SK-N-SH treated with all-trans-retinoic acid at 6 μM for 48 hours (cell line): Measurements from ENCODE around the gene OTOF.

Source experiments
- ATAC-seq: fragments of 200-7000 bp; cut with Tn5 transposase; 3 replicates; pipeline ENCODE4 v1.9.1; 2020; ENCODE audit warnings: mild to moderate bottlenecking, moderate library complexity
- BACH2 ChIP-seq: fragments of 250-450 bp; sonication (Bioruptor Pico); IDR thresholded peaks from 2 replicates; pipeline ENCODE4 v1.9.0; 2021; ENCODE audit warnings: mild to moderate bottlenecking, borderline replicate concordance
- CREB5 ChIP-seq: fragments of 250-450 bp; sonication (Bioruptor Pico); IDR thresholded peaks from 2 replicates; pipeline ENCODE4 v1.5.1; 2020; ENCODE audit warnings: low read depth, mild to moderate bottlenecking, moderate library complexity
- CSDC2 ChIP-seq: fragments of 250-450 bp; sonication (Bioruptor Pico); IDR thresholded peaks from 2 replicates; pipeline ENCODE4 v1.5.0; 2020; ENCODE audit warnings: mild to moderate bottlenecking, moderate library complexity
- ESRRG ChIP-seq: fragments of 250-450 bp; sonication (Bioruptor Pico); IDR thresholded peaks from 2 replicates; pipeline ENCODE4 v1.6.1; 2021; ENCODE audit warnings: mild to moderate bottlenecking
- GLIS3 ChIP-seq: fragments of 250-450 bp; sonication (Bioruptor Pico); IDR thresholded peaks from 2 replicates; pipeline ENCODE4 v1.5.0; 2020; ENCODE audit warnings: mild to moderate bottlenecking, moderate library complexity
- ISL1 ChIP-seq: fragments of 250-450 bp; sonication (Bioruptor Pico); IDR thresholded peaks from 2 replicates; pipeline ENCODE4 v2.1.2; 2022; ENCODE audit warnings: mild to moderate bottlenecking, moderate library complexity
- OSR1 ChIP-seq: fragments of 250-450 bp; sonication (Bioruptor Pico); IDR thresholded peaks from 2 replicates; pipeline ENCODE4 v1.8.0; 2022; ENCODE audit warnings: moderate library complexity, mild to moderate bottlenecking, inconsistent platforms
- POU6F1 ChIP-seq: fragments of 250-450 bp; sonication (Bioruptor Pico); IDR thresholded peaks from 2 replicates; pipeline ENCODE4 v1.8.0; 2021; ENCODE audit warnings: low read depth, mild to moderate bottlenecking, moderate library complexity, borderline replicate concordance
- PPARA ChIP-seq: fragments of 250-450 bp; sonication (Bioruptor Pico); IDR thresholded peaks from 2 replicates; pipeline ENCODE4 v1.5.0; 2020; ENCODE audit warnings: mild to moderate bottlenecking, borderline replicate concordance
- RARB ChIP-seq: fragments of 250-450 bp; sonication (Bioruptor Pico); IDR thresholded peaks from 2 replicates; pipeline ENCODE4 v1.8.0; 2021; ENCODE audit warnings: mild to moderate bottlenecking, moderate library complexity
- SNAI2 ChIP-seq: fragments of 250-450 bp; sonication (Bioruptor Pico); IDR thresholded peaks from 2 replicates; pipeline ENCODE4 v1.5.0; 2020; ENCODE audit warnings: mild to moderate bottlenecking, moderate library complexity
- TCF4 ChIP-seq: fragments of 250-450 bp; sonication (Bioruptor Pico); IDR thresholded peaks from 2 replicates; pipeline ENCODE4 v1.8.0; 2021; ENCODE audit warnings: mild to moderate bottlenecking, moderate library complexity, borderline replicate concordance
- TOX ChIP-seq: fragments of 250-450 bp; sonication (Bioruptor Pico); IDR thresholded peaks from 2 replicates; pipeline ENCODE4 v1.8.0; 2021; ENCODE audit warnings: mild to moderate bottlenecking, moderate library complexity, borderline replicate concordance
- TSHZ2 ChIP-seq: fragments of 250-450 bp; sonication (Bioruptor Pico); IDR thresholded peaks from 2 replicates; pipeline ENCODE4 v1.5.0; 2020; ENCODE audit warnings: mild to moderate bottlenecking, moderate library complexity
- ZC3H10 ChIP-seq: fragments of 250-450 bp; sonication (Bioruptor Pico); IDR thresholded peaks from 2 replicates; pipeline ENCODE4 v1.5.1; 2021; ENCODE audit warnings: mild to moderate bottlenecking, moderate library complexity
- ZFP3 ChIP-seq: fragments of 250-450 bp; sonication (Bioruptor Pico); IDR thresholded peaks from 2 replicates; pipeline ENCODE4 v1.5.0; 2020; ENCODE audit warnings: mild to moderate bottlenecking, moderate library complexity
- ZFP30 ChIP-seq: fragments of 450-650 bp; formaldehyde crosslinking; IDR thresholded peaks from 2 replicates; pipeline ENCODE4 v1.5.0; 2022; ENCODE audit warnings: mild to moderate bottlenecking, moderate library complexity
- ZNF565 ChIP-seq: fragments of 450-650 bp; formaldehyde crosslinking; conservative IDR thresholded peaks from 2 replicates; pipeline ENCODE4 v1.5.0; 2020; ENCODE audit warnings: low read depth, mild to moderate bottlenecking, moderate library complexity
- ZNF70 ChIP-seq: fragments of 450-650 bp; formaldehyde crosslinking; IDR thresholded peaks from 2 replicates; pipeline ENCODE4 v1.5.0; 2020; ENCODE audit warnings: mild to moderate bottlenecking, moderate library complexity
- TF ChIP-seq, protein P1 (sequence below): fragments of 250-450 bp; sonication (Bioruptor Pico); IDR thresholded peaks from 2 replicates; pipeline ENCODE4 v1.8.0; 2020; ENCODE audit warnings: mild to moderate bottlenecking, moderate library complexity, borderline replicate concordance

Gene OTOF

GRCh38 chr2:26494891-26495290 lies 17.0 kb upstream of the OTOF start:
- no peak for ATAC-seq
- TF ChIP-seq RARB (CRISPR knock-in tag) (no peak), CSDC2 (CRISPR knock-in tag) (no peak), OSR1 (CRISPR knock-in tag) (no peak)

- ATAC-seq, result no peak
- TF ChIP-seq POU6F1 (CRISPR knock-in tag) (no peak), TOX (CRISPR knock-in tag) (no peak), SNAI2 (no peak), ZFP30 (no peak), TCF4 (no peak), ESRRG (CRISPR knock-in tag) (no peak), ZC3H10 (CRISPR knock-in tag) (no peak), TSHZ2 (CRISPR knock-in tag) (no peak), ZFP3 (no peak), OSR1 (CRISPR knock-in tag) (no peak), RARB (CRISPR knock-in tag) (no peak)
- TF ChIP-seq, protein P1, sequence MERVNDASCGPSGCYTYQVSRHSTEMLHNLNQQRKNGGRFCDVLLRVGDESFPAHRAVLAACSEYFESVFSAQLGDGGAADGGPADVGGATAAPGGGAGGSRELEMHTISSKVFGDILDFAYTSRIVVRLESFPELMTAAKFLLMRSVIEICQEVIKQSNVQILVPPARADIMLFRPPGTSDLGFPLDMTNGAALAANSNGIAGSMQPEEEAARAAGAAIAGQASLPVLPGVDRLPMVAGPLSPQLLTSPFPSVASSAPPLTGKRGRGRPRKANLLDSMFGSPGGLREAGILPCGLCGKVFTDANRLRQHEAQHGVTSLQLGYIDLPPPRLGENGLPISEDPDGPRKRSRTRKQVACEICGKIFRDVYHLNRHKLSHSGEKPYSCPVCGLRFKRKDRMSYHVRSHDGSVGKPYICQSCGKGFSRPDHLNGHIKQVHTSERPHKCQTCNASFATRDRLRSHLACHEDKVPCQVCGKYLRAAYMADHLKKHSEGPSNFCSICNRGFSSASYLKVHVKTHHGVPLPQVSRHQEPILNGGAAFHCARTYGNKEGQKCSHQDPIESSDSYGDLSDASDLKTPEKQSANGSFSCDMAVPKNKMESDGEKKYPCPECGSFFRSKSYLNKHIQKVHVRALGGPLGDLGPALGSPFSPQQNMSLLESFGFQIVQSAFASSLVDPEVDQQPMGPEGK (CRISPR knock-in tag), result no peak
These were observed 16.3 kb upstream of the OTOF start for GRCh38 chr2:26494199-26494598.

DNA sequence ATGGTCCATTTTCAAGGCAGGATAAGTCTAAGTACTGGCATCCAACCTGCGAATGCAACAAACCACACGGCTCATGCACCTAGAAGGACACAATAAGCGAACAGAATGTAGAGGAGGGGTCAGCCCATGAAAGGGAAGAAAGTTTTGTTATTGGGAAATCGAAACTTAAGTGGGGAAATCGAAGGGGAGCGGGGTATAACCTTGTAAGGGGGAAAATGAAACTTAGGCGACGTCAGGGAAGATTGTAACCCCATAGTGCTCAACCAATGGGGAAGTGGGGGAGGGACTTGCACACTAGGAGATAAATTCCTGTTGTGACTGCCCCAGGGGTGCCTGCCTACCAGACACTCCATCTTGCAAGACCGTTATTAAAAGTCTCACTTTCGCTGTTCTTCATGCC lies 15.6 kb upstream of the OTOF start:
- ATAC-seq, result no peak
- TF ChIP-seq ESRRG (CRISPR knock-in tag) (no peak), BACH2 (no peak), POU6F1 (CRISPR knock-in tag) (no peak), SNAI2 (no peak), TCF4 (no peak), ISL1 (no peak), CREB5 (CRISPR knock-in tag) (no peak), GLIS3 (CRISPR knock-in tag) (no peak), ZC3H10 (CRISPR knock-in tag) (no peak), OSR1 (CRISPR knock-in tag) (no peak), ZFP3 (no peak), PPARA (no peak), CSDC2 (CRISPR knock-in tag) (no peak), TSHZ2 (CRISPR knock-in tag) (no peak), RARB (CRISPR knock-in tag) (no peak), ZNF70 (CRISPR knock-in tag) (no peak), TOX (CRISPR knock-in tag) (no peak), ZNF565 (CRISPR knock-in tag) (no peak)
- TF ChIP-seq, protein P1 (CRISPR knock-in tag), result no peak
